Right renal pelvis (tissue), 4 donors: ENCODE results near the gene ATP5F1E. TPM values are rescaled to one million over a fixed set of nuclear protein-coding genes. Genes with fewer than 3 reads are reported as not detected.

ENCODE experiments used
- DNase-seq, 4 donors: peaks; one replicate each; pipeline ENCODE4 v3.0.0-alpha.2; 2013; ENCODE audit warnings: low read depth in 4 of 4, low spot score in 3 of 4, missing footprints in 1 of 4
- polyA plus RNA-seq, 4 donors: library from polyadenylated mRNA; unstranded; fragments of 120-200 nt; gene quantifications; one replicate each; pipeline ENCODE4 v1.2.1, GENCODE V29; 2013; ENCODE audit not compliant: insufficient read length in 4 of 4

The ATP5F1E gene
- polyA plus RNA-seq, 4 donors = 180 to 207 (median 201) TPM

- DNase-seq = no peak
Observed at GRCh38 chr20:59007665-59008511, 24.2 kb downstream of the ATP5F1E start.

DNA sequence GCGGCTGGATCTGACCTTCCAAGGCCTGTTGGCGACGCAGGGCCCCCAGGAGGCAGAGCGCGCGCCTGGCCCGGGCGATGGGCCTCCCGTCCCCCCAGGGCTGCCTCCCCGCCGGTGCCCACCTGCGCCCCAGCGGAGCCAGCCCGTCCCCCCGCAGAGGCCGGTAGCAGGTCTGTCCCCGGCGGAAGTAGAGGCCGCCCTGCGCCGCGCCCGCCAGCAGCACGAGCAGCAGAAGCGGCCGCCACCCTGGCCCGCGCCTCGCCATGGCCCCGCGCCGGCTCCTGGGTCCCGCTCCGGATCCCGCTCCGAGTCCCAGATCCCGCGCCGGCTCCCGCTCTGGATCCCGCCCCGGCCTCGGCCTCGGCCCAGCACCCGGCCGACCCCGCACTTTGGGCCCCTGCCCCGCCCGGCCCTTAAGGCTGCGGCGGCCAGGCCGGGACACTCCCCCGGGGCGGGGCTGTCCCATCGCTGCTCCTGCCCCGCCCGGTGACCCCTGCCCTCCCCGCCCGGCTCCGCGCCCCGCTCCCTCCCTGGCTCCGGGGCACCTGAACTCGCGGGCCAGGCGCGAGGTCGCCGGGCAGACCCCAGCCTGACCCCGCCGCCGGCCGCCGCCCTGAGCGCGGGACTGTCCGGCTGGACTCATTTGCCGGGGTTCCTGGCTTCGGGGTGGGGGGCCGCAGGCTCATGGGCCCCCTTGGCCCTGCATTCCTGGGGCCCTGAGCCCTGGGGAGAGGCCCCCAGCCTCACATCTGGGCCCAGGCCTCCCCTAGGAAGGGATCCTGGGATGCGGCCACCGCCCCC is 25.1 kb downstream of the ATP5F1E start, which contains the start of gene CTSZ:
Gene CTSZ (minus strand): TSS at position 391 of the 801 bp plus-strand sequence. CDS start 126 bp downstream, at position 265.
- DNase-seq = peak in 3 of 4 donors; percentile 25 to 43 (median 41)

DNA sequence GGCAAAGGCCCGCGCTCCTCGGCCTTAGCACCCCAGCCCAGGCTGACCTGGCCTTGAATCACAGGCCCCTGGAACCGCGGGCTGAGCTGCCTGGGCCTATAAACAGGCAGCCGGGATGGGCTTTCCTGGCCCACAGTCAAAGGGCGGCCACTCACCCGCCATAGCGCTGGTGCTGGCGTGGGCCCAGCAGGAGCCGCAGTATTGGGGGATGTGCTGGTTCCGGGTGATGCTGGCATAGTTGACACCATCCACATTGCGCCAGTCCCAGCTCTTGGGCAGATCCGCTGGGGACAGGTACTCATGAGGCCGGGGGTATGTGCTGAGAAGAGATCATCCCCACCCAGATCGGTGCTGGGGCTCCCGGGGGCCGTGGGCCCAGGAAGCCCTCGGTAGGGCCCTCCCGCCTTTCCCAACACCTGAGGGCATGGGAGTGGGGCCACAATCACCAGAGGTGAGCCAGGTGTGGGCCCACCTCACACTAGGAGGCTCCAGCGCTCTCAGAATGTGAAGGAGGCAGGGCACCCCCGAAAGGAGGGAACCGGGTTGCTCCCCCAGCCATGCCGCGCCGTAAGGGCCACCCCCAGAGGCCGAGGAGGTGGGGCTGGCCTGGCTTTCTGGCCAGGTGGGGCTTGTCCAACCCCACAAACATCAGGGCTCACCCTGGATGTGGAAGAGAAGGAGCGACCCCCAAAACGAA is 25.8 kb downstream of the ATP5F1E start:
- no peak for DNase-seq

DNA sequence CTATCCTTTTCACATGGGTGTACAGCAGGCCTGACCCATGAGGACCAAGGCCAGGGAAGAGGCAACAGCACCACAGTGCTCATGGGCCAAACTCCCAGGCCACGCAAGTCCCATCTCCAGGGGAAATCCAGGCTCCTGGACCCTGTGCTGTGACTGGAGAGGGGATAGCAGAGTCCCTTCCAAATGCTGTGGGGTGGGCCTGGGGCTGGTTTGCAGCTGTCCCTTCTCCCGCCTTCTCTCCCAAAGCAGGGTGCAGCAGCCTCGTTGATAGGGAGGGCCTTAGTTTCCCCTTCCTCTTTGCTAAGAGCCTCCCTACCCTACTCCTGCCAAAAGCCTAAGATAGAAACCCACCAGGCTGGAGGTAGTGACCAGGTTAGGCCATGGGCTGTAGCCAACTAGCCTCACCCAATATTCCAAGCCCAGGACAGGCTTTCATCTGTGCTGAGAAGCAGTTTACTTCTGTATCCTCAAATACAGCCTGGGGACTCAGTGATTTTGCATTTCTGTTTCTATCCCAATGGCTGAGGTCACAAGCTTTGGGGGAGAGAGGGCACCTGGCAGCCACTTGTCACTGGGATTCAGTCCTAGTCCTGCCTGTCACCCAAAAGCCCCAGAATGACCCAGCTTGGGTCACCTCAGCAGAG is 26.5 kb downstream of the ATP5F1E start:
- DNase-seq = no peak

- DNase-seq = no peak
Observed at GRCh38 chr20:59004763-59005522, 27.2 kb downstream of the ATP5F1E start.

DNA sequence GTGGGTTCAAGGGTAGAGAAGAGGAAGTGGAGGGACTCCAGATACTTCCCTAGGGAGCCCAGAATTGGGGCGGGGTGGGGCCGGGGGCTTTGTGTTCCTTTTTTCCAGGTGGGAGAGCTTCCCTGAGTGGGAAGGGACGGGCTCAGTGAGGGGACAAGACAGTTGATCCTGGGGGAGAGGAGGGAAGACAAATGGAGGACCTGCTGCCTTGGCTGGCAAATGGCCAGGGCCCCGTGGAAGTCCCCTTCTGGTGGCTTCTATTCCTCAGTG is 27.7 kb downstream of the ATP5F1E start:
- DNase-seq = no peak

DNA sequence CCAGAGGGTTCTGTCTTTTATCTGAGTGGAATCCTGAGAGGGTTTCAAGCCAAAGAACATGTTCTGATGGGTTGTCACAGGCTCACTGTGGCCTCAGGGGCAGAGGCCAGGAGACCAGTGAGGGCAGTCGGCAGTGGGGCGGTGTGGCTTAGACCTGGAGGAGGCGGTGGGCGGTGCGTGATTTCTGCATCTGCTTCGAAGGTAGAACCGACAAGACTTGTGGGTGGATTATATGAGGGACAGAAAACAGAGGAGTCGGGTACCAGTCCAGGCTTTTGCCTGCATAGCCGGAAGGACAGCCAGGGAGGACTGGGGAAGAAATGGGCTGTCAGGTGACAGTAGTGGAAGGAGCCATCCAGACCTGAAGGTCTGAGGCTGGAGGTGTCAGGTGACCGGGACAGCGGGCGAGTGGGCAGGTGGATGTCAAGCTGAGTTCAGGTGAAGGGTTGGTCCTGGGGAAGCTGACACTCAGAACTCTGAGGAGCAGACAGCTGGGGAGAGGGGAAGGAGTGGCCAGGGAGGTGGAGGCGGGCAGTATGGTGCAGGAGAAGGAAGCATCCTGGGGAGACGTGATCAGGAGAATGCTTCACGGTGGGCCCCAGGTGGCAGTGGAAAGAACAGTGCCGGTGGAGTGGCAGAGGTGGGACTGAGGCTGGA is 28.2 kb downstream of the ATP5F1E start:
- no peak for DNase-seq

DNA sequence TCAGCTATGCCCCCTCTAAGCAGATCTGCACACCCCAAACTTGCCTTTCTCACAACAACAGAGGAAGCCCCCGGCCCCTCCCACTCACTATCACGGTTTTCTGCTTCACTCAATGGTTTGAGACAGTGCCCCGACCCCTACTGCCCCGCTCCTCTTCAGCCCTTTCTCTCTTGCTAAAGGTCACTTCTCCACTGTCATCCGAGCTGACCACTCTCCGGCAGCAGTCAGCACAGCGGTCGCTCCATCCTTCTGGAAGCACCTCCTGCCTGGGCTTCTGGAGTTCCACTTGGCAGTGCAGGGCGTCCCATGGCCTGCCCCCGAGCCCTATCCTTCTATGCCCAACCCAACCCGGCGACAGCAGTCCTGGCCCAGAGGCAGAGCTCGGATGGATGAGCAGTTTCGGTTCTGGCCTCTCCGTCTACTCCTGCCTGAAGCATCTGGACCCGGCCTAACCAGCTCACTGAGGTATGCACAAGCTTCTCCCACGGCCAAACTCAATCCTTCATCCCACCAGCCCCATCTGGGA is 29.2 kb downstream of the ATP5F1E start:
- no peak for DNase-seq

DNA sequence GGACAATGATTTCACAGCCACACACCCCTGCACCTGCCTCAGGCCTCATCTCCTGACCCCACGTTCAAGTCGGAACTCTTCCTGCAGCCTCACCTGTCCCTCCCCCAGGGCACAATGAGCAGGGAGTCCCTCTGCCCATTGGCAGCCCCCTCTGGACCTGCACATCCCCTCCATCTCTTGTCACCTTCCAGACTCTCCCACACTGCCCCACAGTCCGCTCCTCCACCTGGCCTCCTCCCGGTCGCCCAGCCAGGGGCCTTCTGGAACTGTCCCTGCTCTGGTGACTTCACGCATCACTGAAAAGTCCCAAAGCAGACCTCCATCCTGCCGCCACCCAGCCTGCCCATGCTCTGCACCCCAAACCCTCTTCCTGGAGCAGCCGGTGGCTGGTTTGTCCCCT is 29.7 kb downstream of the ATP5F1E start:
- DNase-seq = no peak

GRCh38 chr20:59001449-59002171 is 30.5 kb downstream of the ATP5F1E start:
- no peak for DNase-seq

GRCh38 chr20:59001068-59001448 is 31.1 kb downstream of the ATP5F1E start:
- no peak for DNase-seq

DNA sequence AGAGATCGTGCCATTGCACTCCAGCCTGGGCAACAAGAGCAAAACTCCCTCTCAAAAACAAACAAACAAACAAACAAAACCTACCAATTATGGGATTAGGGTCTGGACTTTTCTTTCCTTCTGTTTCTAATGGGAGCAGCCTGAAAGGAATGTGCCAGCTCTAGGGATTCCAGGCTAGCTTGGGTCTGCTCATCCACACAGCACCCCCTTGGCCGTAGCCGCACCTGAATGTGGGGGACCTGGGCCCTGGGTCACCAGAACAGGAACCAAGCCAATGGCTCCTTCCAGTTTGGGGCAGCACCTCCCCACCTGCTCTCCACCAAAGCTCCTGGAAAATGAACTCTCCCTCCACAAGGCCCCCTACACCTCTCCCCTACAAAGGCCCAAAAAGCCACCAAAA is 31.8 kb downstream of the ATP5F1E start:
- DNase-seq = no peak

- DNase-seq = no peak
Observed at GRCh38 chr20:58998656-58999055, 33.5 kb downstream of the ATP5F1E start.

DNA sequence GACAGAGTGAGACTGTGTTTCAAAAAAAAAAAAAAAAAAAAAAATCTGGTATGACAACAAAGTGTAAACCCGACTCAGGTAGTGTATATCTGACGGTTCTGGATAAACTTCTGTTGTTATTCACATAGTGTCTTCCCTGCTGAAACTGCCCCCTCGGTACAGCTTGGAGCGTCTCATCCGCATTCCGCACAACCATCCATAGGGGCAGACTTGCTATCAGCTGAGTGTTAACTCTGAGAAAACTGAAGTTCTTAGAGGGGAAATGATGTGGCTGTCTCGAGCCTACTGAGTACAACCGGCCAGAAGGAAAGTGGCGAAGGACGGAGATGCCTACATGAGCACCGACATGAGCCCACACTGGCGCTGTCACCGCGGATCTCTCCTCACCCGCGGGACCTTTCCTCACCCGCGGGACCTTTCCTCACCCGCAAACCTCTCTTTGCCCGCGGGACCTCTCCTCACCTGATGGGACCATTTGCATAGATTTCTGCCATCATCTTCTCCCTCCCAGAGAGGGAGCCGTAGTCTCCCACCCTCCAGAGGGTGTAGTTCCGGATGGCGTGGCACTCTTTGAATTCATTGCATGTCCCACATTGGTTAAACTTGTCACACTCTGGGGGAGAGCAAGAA is 34.9 kb downstream of the ATP5F1E start:
- no peak for DNase-seq

- no peak for DNase-seq
Observed at GRCh38 chr20:58996226-58996611, 35.9 kb downstream of the ATP5F1E start.

DNA sequence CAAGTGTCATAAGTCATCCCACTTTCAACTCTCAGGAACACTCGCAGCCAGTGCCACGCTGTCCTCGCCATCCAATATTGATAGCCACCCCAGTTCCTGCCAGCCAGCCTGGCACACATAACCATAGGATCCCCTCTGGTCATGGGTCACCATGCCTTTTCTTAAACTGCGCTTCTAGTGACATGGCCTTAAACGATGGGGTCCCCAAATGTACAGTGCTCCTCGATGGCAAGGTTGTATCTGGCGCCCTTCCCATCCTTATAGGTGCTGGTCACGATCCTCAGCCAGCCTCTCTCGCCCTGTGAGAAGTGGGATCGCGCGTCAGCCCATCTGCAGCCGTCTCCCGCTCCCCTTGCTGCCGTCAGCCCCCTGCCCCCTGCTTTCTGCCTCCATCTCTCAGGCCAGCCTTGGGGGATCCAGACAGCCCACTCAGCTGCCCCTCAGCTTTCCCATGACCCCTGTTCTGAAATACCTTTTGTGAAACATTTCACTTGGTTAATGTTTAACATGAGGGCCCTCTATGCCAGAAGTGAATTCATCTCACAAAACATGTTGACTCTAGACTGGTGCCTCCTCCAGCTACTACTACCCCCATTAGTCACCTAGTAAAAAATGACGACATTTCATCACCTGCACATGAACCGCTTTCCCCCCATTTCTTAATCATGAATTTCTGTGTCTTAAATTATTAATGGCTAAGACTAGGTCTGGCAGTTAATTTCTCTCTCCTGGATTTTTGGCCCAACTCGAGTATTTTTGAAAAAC is 36.5 kb downstream of the ATP5F1E start:
- DNase-seq = peak in 1 of 4 donors; percentile 25

- no peak for DNase-seq
Observed at GRCh38 chr20:58994390-58995159, 37.6 kb downstream of the ATP5F1E start.
